Vagina (tissue), 2 donors: ENCODE measurements around the gene ZNF24.

Experiments
- CTCF ChIP-seq, 3 experiments: fragments of 450-650 bp in 2 of 3; fragments of 200-600 bp in 1 of 3; sonication (generic) in 1 of 3; IDR thresholded peaks; one replicate each; pipeline ENCODE4 v1.5.1; 2017 to 2019; ENCODE audit warnings: antibody characterized with exemption in 3 of 3, mild to moderate bottlenecking in 2 of 3, moderate library complexity in 2 of 3
- POLR2A ChIP-seq, 2 donors: fragments of 450-650 bp; IDR thresholded peaks; one replicate each; pipeline ENCODE4 v1.6.1; 2017; ENCODE audit warnings: antibody characterized with exemption in 2 of 2, mild to moderate bottlenecking in 2 of 2, moderate library complexity in 2 of 2

GRCh38 chr18:35283923-35284794 lies 60.1 kb downstream of the ZNF24 start:
- TF ChIP-seq POLR2A (IDR thresholded peaks at IDR 0.05) (no peak), CTCF (IDR thresholded peaks at IDR 0.05) (no peak)
